HFF-Myc (cell line): ENCODE data around the gene LRRFIP2.

Experiments
- DNase-seq: peaks from one replicate; pipeline ENCODE4 v3.0.0-alpha.2; 2011; ENCODE audit warnings: low read depth; ENCODE audit errors: extremely low read depth
- H3K4me3 ChIP-seq: replicated peaks from 2 replicates; pipeline ENCODE4 v1.5.1; 2011; ENCODE audit warnings: low read depth, mild to moderate bottlenecking, control low read depth, low read length
- TF ChIP-seq, protein P1 (sequence below): IDR thresholded peaks from 2 replicates; pipeline ENCODE4 v1.5.1; 2012; ENCODE audit warnings: mild to moderate bottlenecking, low read depth, low read length, control low read depth; ENCODE audit errors: missing control alignments

LRRFIP2 gene

DNA sequence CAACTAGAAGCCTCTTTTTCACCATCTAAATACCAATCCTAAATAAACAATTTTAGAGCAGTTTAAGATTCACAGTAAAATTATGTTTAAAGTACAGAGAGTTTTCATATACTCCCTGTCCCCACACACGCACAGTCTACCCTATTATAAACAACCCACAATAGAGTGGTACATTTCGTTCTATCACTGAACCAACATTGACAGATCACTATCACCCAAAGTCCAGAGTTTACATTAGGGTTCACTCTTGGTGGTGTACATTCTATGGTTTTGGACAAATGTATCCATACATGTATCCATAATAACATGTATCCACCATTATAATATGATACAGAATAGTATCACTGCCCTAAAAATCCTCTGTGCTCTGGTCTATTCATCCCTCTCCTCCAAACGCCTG lies 92.1 kb downstream of the LRRFIP2 start:
- no peak overlapping the region for H3K4me3 ChIP-seq
- TF ChIP-seq, protein P1, sequence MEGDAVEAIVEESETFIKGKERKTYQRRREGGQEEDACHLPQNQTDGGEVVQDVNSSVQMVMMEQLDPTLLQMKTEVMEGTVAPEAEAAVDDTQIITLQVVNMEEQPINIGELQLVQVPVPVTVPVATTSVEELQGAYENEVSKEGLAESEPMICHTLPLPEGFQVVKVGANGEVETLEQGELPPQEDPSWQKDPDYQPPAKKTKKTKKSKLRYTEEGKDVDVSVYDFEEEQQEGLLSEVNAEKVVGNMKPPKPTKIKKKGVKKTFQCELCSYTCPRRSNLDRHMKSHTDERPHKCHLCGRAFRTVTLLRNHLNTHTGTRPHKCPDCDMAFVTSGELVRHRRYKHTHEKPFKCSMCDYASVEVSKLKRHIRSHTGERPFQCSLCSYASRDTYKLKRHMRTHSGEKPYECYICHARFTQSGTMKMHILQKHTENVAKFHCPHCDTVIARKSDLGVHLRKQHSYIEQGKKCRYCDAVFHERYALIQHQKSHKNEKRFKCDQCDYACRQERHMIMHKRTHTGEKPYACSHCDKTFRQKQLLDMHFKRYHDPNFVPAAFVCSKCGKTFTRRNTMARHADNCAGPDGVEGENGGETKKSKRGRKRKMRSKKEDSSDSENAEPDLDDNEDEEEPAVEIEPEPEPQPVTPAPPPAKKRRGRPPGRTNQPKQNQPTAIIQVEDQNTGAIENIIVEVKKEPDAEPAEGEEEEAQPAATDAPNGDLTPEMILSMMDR = no peak
- no peak for DNase-seq

DNA sequence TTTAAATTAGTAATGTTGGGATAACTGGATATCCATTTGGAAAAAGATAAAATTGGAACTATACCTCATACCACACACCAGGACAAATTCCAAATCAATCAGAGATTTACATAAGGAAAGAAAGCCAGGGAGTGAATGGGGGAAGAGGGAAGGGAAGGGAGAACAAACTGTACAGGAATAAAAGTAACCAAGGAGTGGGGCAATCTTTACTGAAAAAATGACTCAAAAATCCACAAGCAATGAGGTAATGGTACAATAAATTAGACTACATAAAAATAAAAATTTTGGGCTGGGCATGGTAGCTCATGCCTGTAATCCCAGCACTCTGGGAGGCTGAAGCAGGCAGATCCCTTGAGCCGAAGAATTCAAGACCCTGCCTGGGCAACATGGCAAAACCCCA lies 98.4 kb downstream of the LRRFIP2 start:
- no peak for DNase-seq
- H3K4me3 ChIP-seq = no peak overlapping the region
- TF ChIP-seq, protein P1 = no peak

DNA sequence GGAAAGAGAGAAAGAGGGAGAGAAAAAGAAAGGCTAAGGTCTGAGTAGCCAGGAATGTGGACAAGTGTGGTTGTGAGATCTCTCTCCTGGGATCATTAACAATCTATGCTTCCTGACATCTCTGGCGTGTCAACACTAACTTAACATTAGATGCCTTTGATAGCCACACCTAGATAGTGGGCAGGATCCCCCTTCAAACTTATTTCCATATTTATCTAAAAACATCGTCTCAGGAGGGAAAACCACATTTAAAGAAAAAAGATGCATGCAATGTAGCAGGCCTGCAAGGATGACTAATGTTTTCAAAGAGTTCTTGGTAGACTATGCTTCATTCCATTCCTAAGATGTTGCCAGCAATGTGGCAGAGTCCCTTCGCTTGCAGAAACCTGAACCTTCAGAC lies 100.2 kb downstream of the LRRFIP2 start:
- TF ChIP-seq, protein P1 = no peak
- peak; percentile 10 for DNase-seq
- no peak overlapping the region for H3K4me3 ChIP-seq

DNA sequence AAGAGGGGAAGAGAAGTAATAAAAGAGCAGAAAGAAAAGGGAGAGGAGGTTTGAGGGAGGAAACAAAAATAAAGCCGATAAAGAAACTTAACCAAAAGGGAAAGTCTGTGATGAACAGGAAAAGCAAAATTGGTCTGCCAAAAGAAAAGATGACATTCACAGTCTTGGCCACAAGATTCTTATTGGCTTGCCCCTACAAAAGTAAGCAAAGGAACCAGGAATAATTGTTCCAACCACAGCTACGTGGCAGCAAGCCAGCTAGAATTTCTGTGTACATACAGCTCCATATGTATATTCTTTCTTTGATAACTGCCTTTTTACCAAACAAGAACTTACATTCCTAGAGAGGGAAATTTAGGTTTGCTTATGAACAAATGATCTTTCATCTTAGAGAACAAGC lies 101.5 kb downstream of the LRRFIP2 start:
- TF ChIP-seq, protein P1 = no peak
- peak; percentile 70 for DNase-seq
- no peak overlapping the region for H3K4me3 ChIP-seq

DNA sequence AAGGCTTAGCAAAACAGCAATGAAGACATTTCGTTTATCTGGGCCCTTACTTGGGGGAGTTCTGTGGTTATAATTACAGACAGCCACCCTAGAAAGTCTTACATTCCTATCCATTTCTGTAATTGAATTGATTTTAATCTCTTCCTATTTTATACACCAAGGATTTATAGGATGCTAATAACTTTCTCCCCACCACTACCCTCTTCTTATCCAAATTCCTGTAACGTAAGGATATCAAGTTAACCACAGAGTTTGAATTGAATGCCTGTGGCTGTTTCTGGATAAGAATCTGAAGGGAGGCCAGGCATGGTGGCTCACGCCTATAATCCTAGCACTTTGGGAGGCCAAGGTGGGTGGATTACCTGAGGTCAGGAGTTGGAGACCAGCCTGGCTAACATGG lies 102.5 kb downstream of the LRRFIP2 start:
- no peak overlapping the region for H3K4me3 ChIP-seq
- TF ChIP-seq, protein P1 = no peak
- DNase-seq = no peak

DNA sequence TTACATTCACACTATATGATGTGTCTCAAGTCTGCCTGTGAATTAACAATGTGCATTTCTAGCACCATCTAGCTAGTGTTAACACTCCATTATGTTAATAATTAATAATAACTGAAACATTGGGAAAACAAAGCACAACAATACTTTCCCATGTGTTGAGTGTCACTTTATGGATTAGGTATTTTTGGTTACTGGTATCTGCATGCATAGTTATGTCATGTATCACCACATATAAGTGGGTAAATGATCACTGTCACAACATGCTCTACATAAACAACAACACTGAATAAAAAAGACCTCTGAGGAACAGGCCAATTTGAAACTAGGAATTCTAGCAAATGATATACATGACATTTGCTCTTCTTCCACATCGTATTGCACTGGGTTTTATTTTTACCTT lies 106.4 kb downstream of the LRRFIP2 start:
- TF ChIP-seq, protein P1 = no peak
- no peak for DNase-seq
- no peak overlapping the region for H3K4me3 ChIP-seq

DNA sequence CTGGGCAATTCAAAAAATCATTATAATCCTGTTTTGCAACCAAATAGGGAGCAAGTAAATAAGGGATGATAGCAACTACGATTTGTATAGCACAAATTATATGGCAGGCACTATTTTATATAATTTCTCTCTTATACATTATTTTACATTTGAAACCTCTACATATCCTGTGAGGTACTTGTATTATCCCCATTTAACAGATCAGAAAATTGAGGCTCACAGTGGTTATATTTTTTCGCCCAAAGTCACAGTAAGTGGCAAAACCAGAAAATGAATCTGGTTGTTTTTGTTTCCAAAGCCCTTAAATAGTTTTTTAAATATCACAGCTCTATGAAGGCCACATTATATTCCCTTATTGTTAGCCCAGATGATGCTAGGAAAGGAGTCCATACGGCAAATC lies 106.8 kb downstream of the LRRFIP2 start:
- no peak for DNase-seq
- TF ChIP-seq, protein P1 = no peak
- H3K4me3 ChIP-seq = no peak overlapping the region
